ENCODE results near the gene DUSP2.

DUSP2 gene

GRCh38 chr2:96105994-96106715 is 39.1 kb downstream of the DUSP2 start:
- TF ChIP-seq CTCF (IDR thresholded peaks at IDR 0.05; ENCODE audit: low read depth, low read length), result no peak
- H3K4me3 ChIP-seq (ENCODE audit: low read depth, low read length), result no peak overlapping the region

DNA sequence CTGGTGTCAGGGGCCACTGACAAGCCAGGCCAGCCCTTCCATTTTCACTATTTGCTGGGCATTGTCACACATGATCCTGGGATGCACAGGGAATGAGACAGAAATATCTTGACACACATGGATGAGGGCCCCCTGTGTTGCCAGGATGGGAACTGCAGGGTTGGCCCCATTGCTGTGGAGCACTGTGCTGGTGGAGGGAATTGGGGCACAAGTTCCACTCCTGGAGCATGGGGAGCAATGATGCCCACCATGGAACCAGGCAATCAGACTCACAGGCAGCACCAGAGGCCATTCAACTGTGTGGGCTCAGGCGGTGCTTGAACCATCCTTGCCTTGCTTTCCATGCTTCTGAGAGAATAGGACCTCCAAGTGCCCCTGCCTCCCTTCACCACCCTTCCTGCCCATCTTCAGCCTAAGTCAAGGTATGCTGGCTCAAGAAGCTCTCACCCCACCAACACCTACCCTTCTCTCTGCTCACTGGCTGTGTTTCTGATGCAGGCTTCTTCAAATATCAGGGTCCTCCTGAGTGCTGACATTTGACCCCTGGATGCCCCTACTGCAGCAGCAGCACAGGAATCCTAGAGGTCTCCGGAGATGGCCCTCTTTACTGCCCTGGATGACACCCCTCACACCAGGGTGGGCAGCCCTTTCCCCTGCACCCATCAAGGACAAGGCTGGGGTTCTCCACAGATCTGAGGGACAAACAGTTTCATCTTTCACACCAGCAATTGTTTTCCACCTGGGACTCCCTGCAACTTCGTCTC is 39.9 kb downstream of the DUSP2 start:
- no peak for TF ChIP-seq CTCF (IDR thresholded peaks at IDR 0.05; ENCODE audit: low read depth, low read length)
- no peak overlapping the region for H3K4me3 ChIP-seq (ENCODE audit: low read depth, low read length)

GRCh38 chr2:96104487-96104861 is 40.8 kb downstream of the DUSP2 start:
- TF ChIP-seq CTCF (IDR thresholded peaks at IDR 0.05; ENCODE audit: low read depth, low read length), result no peak
- no peak overlapping the region for H3K4me3 ChIP-seq (ENCODE audit: low read depth, low read length)

- H3K4me3 ChIP-seq (ENCODE audit: low read depth, low read length), result no peak overlapping the region
- TF ChIP-seq CTCF (IDR thresholded peaks at IDR 0.05; ENCODE audit: low read depth, low read length), result no peak
These were observed 41.3 kb downstream of the DUSP2 start for GRCh38 chr2:96103761-96104486.

GRCh38 chr2:96103187-96103601 is 42.0 kb downstream of the DUSP2 start:
- H3K4me3 ChIP-seq (ENCODE audit: low read depth, low read length), result no peak overlapping the region
- no peak for TF ChIP-seq CTCF (IDR thresholded peaks at IDR 0.05; ENCODE audit: low read depth, low read length)

DNA sequence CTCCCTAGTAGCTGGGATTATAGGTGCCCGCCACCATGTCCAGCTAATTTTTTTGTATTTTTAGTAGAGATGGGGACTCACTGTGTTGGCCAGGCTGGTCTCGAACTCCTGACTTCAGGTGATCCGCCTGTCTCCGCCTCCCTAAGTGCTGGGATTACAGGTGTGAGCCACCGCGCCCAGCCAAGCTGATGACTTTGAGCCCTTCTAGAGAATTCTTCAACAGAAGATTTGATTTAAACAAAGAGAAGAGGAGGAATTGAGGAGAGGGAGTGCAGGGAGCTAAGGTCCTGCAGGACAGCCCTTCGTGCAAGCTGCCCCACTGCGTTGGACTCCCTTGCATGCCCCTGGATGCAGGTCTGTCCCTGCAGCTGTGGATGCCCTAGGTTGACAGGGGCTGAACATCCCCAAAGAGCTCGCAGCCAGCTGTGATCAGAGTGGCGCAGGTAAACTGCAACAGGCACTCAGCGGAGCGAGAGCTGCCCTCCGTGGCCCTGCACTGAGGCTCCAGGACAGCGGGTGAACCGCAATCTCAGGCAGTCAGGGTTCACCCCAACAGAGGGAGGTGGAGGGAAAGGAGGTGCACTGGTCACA is 42.5 kb downstream of the DUSP2 start:
- no peak for TF ChIP-seq CTCF (IDR thresholded peaks at IDR 0.05; ENCODE audit: low read depth, low read length)
- no peak overlapping the region for H3K4me3 ChIP-seq (ENCODE audit: low read depth, low read length)
